Hindlimb muscle (tissue), 1 donor: Measurements from ENCODE around the gene COPS6. TPM values are rescaled to one million over a fixed set of nuclear protein-coding genes. Genes with fewer than 3 reads are reported as not detected.

ENCODE experiments used
- DNase-seq: peaks from one replicate; pipeline ENCODE4 v3.0.0-alpha.2; 2013
- polyA plus RNA-seq: library from polyadenylated mRNA; unstranded; fragments of 120-200 nt; gene quantifications from one replicate; pipeline ENCODE4 v1.2.1, GENCODE V29; 2013; ENCODE audit not compliant: insufficient read length

COPS6 gene
- polyA plus RNA-seq, 1 donor = 92.1 TPM

GRCh38 chr7:100102950-100103840 is 14.4 kb downstream of the COPS6 start:
- no peak for DNase-seq

- DNase-seq = no peak
Measured at GRCh38 chr7:100105534-100105933, 16.8 kb downstream of the COPS6 start.

DNA sequence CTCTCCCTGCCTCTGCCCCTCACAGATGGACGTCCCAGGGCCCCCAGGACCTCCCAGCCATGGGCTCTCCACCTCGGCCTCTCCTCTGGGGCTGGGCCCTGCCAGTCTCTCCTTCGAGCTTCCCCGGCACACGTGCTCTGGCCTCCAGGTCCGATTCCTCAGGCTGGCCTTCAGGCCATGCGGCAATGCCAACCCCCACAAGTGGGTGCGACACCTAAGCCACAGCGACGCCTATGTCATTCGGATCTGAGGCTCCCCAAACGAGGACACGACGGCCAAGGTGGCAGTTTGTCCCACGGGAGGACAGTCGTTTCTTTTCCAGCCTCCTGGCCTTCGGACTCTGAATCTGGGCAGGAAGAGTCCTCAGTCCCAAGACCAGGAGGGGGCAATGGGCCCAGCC is 17.9 kb downstream of the COPS6 start:
- DNase-seq = no peak

DNA sequence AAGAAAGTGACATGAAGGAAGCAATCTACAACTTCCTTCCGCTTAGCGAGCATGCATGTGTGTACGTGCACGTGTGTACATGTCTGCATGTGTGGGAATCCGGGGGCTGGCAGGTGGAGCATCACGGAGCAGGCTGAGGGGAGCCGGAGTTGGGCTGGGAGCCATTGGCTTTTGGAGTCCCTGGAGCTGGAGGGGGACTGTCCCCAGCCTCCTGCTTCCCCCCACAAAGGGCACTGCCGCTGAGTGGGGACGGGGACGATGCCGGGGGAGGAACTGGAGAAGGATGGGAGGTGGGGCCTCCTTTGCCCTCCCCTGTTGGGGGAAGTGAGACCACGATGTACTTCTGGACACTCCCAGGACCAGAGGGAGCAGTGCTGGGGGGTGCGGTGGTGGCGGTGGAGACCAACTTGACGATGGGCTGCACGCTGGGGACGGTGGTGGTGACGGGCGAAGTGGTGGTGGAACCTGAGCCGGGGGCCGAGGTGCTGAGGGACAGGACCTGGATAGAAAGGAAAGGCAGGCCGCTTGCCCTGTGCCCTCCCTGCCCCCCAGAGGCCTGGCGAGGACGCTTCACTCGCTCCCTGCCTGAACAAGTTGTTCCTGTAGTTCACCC is 18.5 kb downstream of the COPS6 start:
- DNase-seq = no peak

- no peak for DNase-seq
Measured at GRCh38 chr7:100107890-100108289, 19.1 kb downstream of the COPS6 start.

DNA sequence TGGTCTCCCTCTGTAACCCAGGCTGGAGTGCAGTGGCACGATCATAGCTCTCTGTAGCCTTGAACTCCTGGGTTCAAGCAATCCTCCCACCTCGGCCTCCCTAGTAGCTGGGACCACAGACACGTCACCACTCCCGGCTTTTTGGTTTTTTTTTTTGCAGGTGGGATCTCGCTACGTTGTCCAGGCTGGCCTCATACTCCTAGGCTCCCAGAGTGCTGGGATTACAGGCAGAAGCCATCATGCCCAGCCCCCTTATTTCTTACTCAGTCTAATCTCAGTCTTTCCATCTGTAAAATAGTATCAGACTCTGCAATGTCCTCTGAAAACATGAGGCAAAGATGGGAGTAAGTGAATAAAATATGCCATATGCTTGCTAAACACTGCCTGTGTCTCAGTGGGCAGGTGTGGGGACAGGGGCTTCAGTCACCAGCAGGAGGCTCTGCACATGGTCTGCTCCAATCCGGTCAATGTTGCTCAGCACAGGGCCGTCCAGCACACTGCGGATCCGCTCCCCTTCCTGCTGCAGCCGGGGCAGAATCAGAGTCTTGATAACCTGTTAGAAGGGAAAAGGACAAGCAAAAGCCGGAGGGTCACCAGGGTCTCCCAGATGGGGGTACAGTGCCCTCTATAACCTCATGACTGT is 20.9 kb downstream of the COPS6 start:
- DNase-seq = no peak

DNA sequence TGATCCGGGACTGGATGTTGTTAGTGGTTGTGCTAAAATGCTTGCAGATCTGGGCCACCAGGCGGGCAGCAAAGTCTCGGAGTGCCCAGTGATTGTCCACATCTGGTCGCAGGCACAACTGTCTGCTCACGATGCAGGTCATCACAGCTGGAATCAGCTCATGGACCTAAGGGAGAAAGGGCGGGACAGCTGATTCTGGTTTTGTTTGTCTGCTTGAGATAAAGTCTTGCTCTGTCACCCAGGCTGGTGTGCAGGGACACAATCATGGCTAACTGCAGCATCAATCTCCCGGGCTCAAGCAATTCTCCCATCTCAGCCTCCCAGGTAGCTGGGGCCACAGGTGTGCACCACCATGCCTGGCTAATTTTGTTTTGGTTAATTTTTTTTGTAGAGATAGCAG is 22.4 kb downstream of the COPS6 start:
- no peak for DNase-seq

DNA sequence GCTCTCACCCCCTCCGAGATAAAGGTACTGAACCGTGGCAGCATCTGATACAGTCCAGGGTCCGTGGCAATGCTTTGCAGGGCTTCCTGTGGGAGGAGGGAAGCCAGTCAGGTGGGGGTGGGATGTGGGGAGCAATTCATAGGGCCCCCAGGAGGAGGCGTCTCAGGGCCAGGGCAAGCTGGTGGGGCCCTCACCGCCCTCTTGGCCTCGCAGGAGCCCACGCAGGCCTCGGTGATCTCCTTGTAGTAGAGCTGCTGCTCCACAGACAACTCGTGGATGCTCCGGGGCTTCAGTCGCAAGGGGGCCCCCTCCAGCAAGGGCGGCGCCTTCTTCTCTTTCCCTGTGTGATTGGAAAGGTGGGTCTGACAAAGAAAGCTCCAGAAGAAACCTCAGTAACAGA is 23.1 kb downstream of the COPS6 start:
- DNase-seq = no peak

DNA sequence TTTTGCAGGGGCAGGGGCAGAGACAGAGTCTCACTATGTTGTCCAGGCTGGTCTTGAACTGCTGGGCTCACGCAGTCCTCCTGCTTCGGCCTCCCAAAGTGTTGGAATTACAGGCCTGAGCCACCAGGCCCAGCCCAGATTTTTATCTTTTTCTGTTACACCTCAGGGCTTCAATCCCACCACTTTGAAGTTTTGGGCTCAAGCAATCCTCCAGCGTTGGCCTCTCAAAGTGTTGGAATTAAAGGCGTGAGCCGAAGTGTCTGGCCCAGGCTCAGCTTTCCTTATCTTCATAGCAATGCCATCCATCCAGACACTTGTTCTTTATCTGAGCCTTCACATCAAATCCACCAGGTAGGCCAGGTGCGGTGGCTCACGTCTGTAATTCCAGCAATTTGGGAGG is 26.3 kb downstream of the COPS6 start:
- no peak for DNase-seq

GRCh38 chr7:100118388-100119071 is 29.8 kb downstream of the COPS6 start:
- DNase-seq = no peak

- peak; percentile 97 for DNase-seq
Measured at GRCh38 chr7:100119072-100119969, 30.6 kb downstream of the COPS6 start, which contains the start of the genes CNPY4 and TAF6. TSS of gene CNPY4 (plus strand) at chr7:100119634. CDS start at chr7:100119745, 111 bp downstream. TSS of gene TAF6 (minus strand) at chr7:100119358. CDS start at chr7:100114209, 5,149 bp downstream.

DNA sequence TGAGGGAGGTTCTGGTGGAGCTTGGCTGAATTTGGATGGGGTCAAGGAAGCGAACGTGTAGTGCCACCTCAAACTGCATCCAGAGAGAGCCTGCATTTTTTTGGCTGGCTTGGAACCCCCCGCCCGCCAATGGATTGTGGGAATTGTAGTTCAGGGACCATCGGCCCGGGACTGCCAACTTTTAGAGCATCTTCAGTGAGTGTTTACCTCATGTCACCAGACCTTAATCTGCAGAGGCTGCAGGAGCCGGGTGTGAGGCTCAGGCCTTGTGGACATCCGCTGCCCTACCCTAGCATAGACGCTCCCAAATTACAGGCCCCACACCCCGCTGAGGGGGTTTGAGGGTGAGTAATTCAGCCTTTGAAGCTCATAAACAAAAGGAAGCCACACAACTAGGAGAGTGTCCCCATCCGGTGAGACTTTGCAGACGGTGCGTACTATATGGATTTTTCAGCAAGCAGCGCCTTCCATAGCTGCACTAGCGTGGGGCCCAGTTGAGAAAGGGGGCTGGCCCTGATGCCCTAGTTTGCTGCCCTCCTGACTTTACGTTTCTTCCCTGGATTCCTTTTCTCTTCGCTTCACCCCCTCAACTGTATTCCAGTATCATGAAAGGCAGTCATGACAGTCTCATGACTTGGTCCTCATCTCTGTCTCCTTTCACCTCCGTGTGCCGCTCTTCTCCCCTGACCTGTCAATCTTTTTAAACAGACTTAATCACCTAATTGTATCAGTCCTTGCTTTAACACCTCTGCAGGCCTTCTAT is 31.4 kb downstream of the COPS6 start:
- peak; percentile 79 for DNase-seq

GRCh38 chr7:100120733-100121036 is 31.9 kb downstream of the COPS6 start:
- no peak for DNase-seq

DNA sequence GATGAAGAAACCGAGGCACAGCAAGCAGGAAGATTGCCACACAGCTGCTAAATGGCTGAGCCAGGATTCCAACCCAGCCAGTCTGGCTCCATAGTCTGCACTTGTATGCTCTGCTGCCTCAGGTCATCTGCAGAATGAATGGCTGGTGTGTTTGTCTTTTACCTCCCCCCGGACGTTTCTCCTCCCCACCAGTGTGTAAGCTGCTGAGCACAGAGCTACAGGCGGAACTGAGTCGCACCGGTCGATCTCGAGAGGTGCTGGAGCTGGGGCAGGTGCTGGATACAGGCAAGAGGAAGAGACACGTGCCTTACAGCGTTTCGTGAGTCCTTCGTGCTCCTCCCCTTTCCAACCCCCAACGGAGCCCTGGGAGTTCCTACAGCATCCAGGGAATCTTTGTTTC is 33.3 kb downstream of the COPS6 start:
- DNase-seq = no peak

GRCh38 chr7:100122568-100122967 is 33.8 kb downstream of the COPS6 start:
- no peak for DNase-seq

DNA sequence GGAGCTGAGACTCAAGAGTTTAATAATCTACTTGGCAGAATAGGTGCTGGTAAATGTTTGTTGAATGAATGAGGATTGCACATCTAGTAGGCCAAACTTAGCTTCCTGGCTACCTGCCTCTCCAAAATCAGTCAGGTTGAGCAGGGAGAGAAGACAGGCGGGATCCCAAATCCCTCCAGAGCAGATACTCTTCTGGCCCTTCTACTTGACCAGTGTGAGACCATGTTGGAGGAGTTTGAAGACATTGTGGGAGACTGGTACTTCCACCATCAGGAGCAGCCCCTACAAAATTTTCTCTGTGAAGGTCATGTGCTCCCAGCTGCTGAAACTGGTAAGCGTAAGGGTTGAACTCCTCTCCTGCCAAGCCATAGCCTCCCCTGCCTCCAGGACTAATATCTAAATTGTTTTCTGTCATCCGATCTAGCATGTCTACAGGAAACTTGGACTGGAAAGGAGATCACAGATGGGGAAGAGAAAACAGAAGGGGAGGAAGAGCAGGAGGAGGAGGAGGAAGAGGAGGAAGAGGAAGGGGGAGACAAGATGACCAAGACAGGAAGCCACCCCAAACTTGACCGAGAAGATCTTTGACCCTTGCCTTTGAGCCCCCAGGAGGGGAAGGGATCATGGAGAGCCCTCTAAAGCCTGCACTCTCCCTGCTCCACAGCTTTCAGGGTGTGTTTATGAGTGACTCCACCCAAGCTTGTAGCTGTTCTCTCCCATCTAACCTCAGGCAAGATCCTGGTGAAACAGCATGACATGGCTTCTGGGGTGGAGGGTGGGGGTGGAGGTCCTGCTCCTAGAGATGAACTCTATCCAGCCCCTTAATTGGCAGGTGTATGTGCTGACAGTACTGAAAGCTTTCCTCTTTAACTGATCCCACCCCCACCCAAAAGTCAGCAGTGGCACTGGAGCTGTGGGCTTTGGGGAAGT is 35.8 kb downstream of the COPS6 start:
- no peak for DNase-seq

GRCh38 chr7:100126239-100126930 is 37.6 kb downstream of the COPS6 start:
- no peak for DNase-seq

GRCh38 chr7:100126931-100127865 is 38.4 kb downstream of the COPS6 start, which contains the start of gene MBLAC1:
TSS of gene MBLAC1 (plus strand) at chr7:100126967. CDS start at chr7:100127396, 429 bp downstream.
- peak; percentile 94 for DNase-seq
